PC-3 (cell line): ENCODE data around the gene HPSE2. TPM values are rescaled to one million over a fixed set of nuclear protein-coding genes. Genes with fewer than 3 reads are reported as not detected.

Experiments used
- ATAC-seq: fragments of 200-7000 bp; cut with Tn5 transposase; 2 replicates; pipeline ENCODE4 v1.9.1; 2020; ENCODE audit warnings: mild to moderate bottlenecking, moderate library complexity
- Bru-seq: library from RNA; stranded (reverse); fragments of 400-500 nt; gene quantifications from one replicate; lab custom pipeline; 2021; lab: Mats Ljungman, UMichigan
- BruChase-seq, 2 experiments: library from RNA; stranded (reverse); fragments of 400-500 nt; gene quantifications; one replicate each; lab custom pipeline; 2021; lab: Mats Ljungman, UMichigan
- BruUV-seq: library from RNA; stranded (reverse); fragments of 400-500 nt; replicated peaks from 2 replicates; lab custom pipeline; 2021; lab: Mats Ljungman, UMichigan
- CTCF ChIA-PET: fragments of 300-600 bp; sonication (Branson Sonifier 250); formaldehyde crosslinking; loops from one replicate; lab custom pipeline; 2022; ENCODE audit warnings: antibody characterized with exemption; lab: Charles Lee
- POLR2A ChIA-PET: fragments of 300-600 bp; sonication (Branson Sonifier 250); formaldehyde crosslinking; loops from one replicate; lab custom pipeline; 2022; ENCODE audit warnings: antibody characterized with exemption; ENCODE audit not compliant: unreplicated experiment; lab: Charles Lee
- DNase-seq: peaks from one replicate; pipeline ENCODE4 v3.0.0-alpha.2; 2015
- H2AFZ ChIP-seq: fragments of 300-600 bp; sonication (generic); 2 replicates; pipeline ENCODE4 v1.6.0; 2016; ENCODE audit warnings: antibody characterized with exemption, low read length
- H3F3A ChIP-seq: fragments of 300-600 bp; sonication (generic); one replicate; pipeline ENCODE4 v1.6.0; 2017; ENCODE audit warnings: antibody characterized with exemption, low read length, control low read depth, mild to moderate bottlenecking; ENCODE audit not compliant: unreplicated experiment
- H3K27ac ChIP-seq: fragments of 300-600 bp; sonication (generic); 2 replicates; pipeline ENCODE4 v1.5.1; 2016; ENCODE audit warnings: mild to moderate bottlenecking, low read length
- H3K27me3 ChIP-seq: fragments of 300-600 bp; sonication (generic); 2 replicates; pipeline ENCODE4 v1.6.1; 2016; ENCODE audit warnings: low read length, mixed read lengths
- H3K36me3 ChIP-seq: fragments of 300-600 bp; sonication (generic); 2 replicates; pipeline ENCODE4 v1.6.1; 2016; ENCODE audit warnings: low read depth, mixed run types, low read length, mixed read lengths
- H3K4me1 ChIP-seq: fragments of 300-600 bp; sonication (generic); 2 replicates; pipeline ENCODE4 v1.5.1; 2016; ENCODE audit warnings: low read length; ENCODE audit not compliant: insufficient read depth
- H3K4me2 ChIP-seq: fragments of 300-600 bp; sonication (generic); 2 replicates; pipeline ENCODE4 v1.6.0; 2016; ENCODE audit warnings: low read length
- H3K4me3 ChIP-seq: fragments of 300-600 bp; sonication (generic); 2 replicates; pipeline ENCODE4 v1.5.1; 2016; ENCODE audit warnings: mild to moderate bottlenecking, low read length, mixed read lengths
- H3K79me2 ChIP-seq: fragments of 300-600 bp; sonication (generic); 2 replicates; pipeline ENCODE4 v1.6.1; 2017; ENCODE audit warnings: low read length, mixed read lengths
- H3K9ac ChIP-seq: fragments of 300-600 bp; sonication (generic); 2 replicates; pipeline ENCODE4 v1.6.0; 2016; ENCODE audit warnings: mild to moderate bottlenecking, low read length
- H3K9me2 ChIP-seq: fragments of 300-600 bp; sonication (generic); replicated peaks from 2 replicates; pipeline ENCODE4 v1.6.1; 2016; ENCODE audit warnings: mixed run types, low read length, mixed read lengths
- H3K9me3 ChIP-seq: fragments of 300-600 bp; sonication (generic); 2 replicates; pipeline ENCODE4 v1.6.1; 2016; ENCODE audit warnings: low read length, mixed read lengths
- H4K20me1 ChIP-seq: fragments of 300-600 bp; sonication (generic); 2 replicates; pipeline ENCODE4 v1.6.1; 2016; ENCODE audit warnings: low read length, mixed read lengths
- CTCF ChIP-seq: fragments of 300-600 bp; sonication (generic); conservative IDR thresholded peaks from 2 replicates; pipeline ENCODE4 v1.5.1; 2017; ENCODE audit warnings: antibody characterized with exemption, low read depth, mild to moderate bottlenecking, low read length
- EZH2 ChIP-seq: fragments of 300-600 bp; sonication (generic); IDR thresholded peaks from one replicate; pipeline ENCODE4 v1.6.1; 2017; ENCODE audit warnings: antibody characterized with exemption, mild to moderate bottlenecking, low read length; ENCODE audit not compliant: unreplicated experiment
- EZH2phosphoT487 ChIP-seq: fragments of 300-600 bp; sonication (generic); IDR thresholded peaks from 2 replicates; pipeline ENCODE4 v1.6.1; 2018; ENCODE audit warnings: mild to moderate bottlenecking, antibody characterized with exemption, low read length, borderline replicate concordance
- intact Hi-C: fragments of 100-400 bp; cut with micrococcal nuclease; formaldehyde crosslinking; loops from 2 replicates; pipeline ENCODE4 v1.9.0; 2023
- long read RNA-seq: library from polyadenylated mRNA; unstranded; transcript quantifications from one replicate; pipeline ENCODE4 v2.0.0, GENCODE V29; 2021; ENCODE audit not compliant: unreplicated experiment
- total RNA-seq: library from RNA; depleted of rRNA; stranded (reverse); fragments of >200 nt; gene quantifications from 2 replicates; pipeline ENCODE4 v1.2.3, GENCODE V29; 2014; rRNA removed

HPSE2 gene
- total RNA-seq (0.15 TPM in 1 of 2 replicates, not detected in the other), Bru-seq, nascent RNA (percentile 2 among the genes with signal in this experiment), BruChase-seq, experiment 1, labeled RNA remaining after a 6-hour chase (percentile 2 among the genes with signal in this experiment), BruChase-seq, experiment 2, labeled RNA remaining after a 2-hour chase (percentile 5 among the genes with signal in this experiment)
- long read RNA-seq = 0 reads

DNA sequence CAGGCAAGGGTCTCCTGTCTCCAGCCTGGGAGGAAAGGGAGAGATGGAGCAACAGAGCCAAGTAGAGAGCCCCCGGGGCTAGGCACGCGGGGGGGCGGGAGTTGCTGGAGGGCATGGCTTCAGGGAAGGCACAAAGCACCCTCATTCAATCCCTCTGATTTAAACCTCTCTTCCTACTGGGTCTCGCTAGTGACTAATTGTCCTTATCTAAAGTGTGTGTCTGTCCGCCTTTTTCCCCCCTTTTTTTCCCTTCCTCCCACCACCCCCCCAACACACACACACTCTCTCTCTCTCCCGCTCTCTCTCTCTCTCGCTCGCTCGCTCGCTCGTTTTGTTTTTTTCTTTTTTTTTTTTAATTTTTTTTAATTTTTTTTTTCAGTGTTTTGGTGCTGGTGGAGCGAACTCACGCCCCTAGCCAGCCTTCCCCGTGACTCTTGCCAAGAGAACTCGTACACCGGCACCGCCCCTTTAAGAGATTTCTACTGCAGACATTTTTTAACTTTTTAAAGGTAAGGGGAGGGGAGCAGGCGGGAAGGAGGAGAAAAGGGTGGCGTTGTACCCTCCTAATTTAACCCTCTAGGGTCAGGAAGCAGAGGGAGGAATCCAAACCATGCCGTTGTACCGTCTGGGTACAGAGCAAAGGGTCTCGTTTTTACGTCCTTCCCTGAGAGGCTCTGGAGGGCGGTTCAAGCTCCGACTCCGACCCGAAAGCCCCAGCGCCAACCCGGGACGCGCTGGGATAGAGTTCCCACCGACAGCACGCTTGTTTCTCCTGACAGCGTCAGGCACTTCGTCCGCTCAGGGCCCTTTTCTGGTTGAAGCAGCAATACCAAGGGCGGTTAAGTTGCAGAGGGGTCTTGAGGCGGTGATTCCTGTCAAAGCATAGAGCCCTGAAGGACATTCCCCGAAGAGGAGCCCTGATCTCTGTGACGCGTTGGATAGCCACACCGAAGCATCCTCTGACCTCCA is at the start of gene HPSE2:
Gene HPSE2 (minus strand): TSS at position 195 of the 969 bp plus-strand sequence.
- ChIA-PET CTCF (no interaction called here), POLR2A (no interaction called here)
- Histone ChIP-seq H3K4me1 (no peaks in the 10 kb centered on the region), H3K27ac (no peak within 1 kb of the TSS), H4K20me1 (no peaks in the 10 kb centered on the region), H3K9me2 (no peaks in the 10 kb centered on the region), H3K9ac (no peak within 1 kb of the TSS), H3K79me2 (no peaks in the 10 kb centered on the region), H3K36me3 (no peaks in the 10 kb centered on the region), H3K4me2 (no peak within 1 kb of the TSS), H3F3A (no peaks in the 10 kb centered on the region), H3K4me3 (no peak within 1 kb of the TSS), H3K27me3 (peaks cover 68% of the 10 kb centered on the region), H3K9me3 (no peaks in the 10 kb centered on the region), H2AFZ (no peak within 1 kb of the TSS)
- no peak for TF ChIP-seq CTCF
- no peak for TF ChIP-seq EZH2phosphoT487
- no peak for TF ChIP-seq EZH2
- ATAC-seq (no peak), DNase-seq (no peak)
- intact Hi-C loops = no loop called here
- BruUV-seq = no TSS peak

- CTCF ChIA-PET = no interaction called here
- no peak overlapping the region for H2AFZ ChIP-seq
- peaks cover 22% of the 10 kb centered on the region for H3K4me1 ChIP-seq
- intact Hi-C loops = no loop called here
- no peak overlapping the region for H3K4me3 ChIP-seq
- no peaks in the 10 kb centered on the region for H3K9me3 ChIP-seq
- H3K4me2 ChIP-seq = peak overlapping the region; percentile 27
- POLR2A ChIA-PET = no interaction called here
- ATAC-seq (peak; percentile 17), DNase-seq (peak; percentile 31)
- no peaks in the 10 kb centered on the region for H3K36me3 ChIP-seq
- no peaks in the 10 kb centered on the region for H3K27me3 ChIP-seq
- no peaks in the 10 kb centered on the region for H3K79me2 ChIP-seq
- H3K9me2 ChIP-seq = no peaks in the 10 kb centered on the region
- no peaks in the 10 kb centered on the region for H3F3A ChIP-seq
- peak overlapping the region; percentile 60 for H3K9ac ChIP-seq
- H4K20me1 ChIP-seq = no peaks in the 10 kb centered on the region
- peak overlapping the region; percentile 87 for H3K27ac ChIP-seq
- no TSS peak for BruUV-seq
- no peak for TF ChIP-seq EZH2
- TF ChIP-seq CTCF = no peak
- TF ChIP-seq EZH2phosphoT487 = no peak
Observed at GRCh38 chr10:99280472-99280871, 44.8 kb upstream of the HPSE2 start.
